GM18861 (cell line): ENCODE measurements around the gene RETSAT.
"Not testable (repeated sequence)": the region's sequence is repeated elsewhere in the genome, so short reads cannot be mapped to it uniquely, and the experiment has no call there.

ENCODE experiments used
- ATAC-seq: cut with Tn5 transposase; IDR thresholded peaks from one replicate; pipeline ENCODE4 v1.9.1; 2021; ENCODE audit not compliant: unreplicated experiment

Gene RETSAT

DNA sequence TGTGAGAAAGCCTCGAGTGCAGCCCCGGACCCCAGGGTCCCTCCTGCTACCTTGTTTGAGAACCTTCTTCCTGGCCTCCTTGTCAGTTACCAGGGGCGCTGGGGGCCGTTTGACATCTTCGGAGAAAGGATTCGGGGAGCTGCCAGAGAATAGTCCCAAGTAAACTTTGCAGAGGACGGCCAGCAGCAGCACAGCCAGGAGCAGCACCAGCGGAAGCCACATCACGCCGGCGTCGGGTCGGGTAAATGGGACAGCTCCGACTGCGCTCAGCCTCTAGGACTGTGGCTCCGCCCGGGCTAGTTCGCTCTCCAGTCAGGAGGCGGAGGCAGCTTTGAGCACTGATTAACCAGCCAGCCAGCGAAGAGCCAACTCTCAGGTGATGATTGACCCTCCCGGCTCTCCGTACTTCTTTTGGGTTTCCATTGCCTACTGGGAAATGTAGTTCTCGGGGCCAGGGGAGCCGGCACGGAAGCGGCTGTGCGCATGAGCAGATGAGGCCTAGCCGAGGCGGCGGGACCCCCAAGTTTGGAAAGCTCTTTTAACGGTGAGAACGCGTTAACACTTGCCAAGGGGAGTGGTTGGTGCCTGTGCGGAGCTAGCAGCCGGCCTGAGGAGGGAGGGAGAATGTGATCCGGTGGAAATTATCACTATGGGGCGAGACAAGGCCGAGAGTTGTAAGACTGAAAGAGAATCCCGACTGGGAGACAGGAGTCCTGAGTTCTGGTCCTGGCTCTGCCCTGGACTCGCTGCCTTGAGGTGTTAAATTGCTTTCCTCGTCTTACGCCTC lies at the start of gene RETSAT, which contains the start of gene ELMOD3:
TSS of gene RETSAT (minus strand) at position 243 of the 787 bp plus-strand sequence. CDS start at position 222, 21 bp downstream.
TSS of gene ELMOD3 (plus strand) at position 484 of the 787 bp plus-strand sequence. CDS start 2,430 bp downstream, outside the sequence.
- ATAC-seq, result peak; percentile 91

DNA sequence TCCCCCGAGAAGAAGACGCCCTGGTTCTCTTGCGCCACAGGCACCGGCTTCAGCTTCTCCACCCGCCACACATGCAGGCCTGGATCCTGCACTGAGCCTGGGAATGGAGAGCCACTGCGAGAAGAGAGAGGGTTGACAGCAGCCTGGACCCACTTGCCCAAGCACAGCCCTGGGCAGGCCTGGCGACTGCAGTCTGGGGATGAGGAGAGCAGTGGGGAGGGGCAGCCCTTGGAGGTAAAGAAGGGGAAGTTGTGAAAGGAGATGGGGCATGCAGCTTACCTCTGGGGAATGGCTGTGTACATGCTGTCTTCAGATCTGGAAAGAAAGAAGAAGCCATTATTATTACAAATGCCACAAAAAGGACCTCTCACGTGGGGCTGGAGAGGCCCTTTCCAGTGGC lies 47.5 kb upstream of the RETSAT start:
- ATAC-seq, result no peak

DNA sequence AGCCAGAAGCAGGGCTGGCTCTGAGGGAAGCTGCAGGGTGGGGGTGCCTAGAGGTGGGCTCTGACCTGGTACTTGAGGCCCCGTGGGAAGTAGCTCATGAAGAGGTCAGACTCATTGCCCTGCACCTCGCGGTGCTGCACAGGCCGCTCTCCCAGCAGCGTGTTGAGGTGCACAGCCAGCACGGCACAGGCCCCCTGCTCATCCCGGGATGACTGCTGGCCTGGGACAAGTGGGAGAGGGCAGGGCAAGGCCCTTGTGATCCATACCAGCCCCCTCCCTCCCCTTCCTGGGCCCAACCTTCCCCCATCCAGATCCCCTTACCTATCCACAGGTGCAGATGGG lies 47.1 kb upstream of the RETSAT start:
- no peak for ATAC-seq

DNA sequence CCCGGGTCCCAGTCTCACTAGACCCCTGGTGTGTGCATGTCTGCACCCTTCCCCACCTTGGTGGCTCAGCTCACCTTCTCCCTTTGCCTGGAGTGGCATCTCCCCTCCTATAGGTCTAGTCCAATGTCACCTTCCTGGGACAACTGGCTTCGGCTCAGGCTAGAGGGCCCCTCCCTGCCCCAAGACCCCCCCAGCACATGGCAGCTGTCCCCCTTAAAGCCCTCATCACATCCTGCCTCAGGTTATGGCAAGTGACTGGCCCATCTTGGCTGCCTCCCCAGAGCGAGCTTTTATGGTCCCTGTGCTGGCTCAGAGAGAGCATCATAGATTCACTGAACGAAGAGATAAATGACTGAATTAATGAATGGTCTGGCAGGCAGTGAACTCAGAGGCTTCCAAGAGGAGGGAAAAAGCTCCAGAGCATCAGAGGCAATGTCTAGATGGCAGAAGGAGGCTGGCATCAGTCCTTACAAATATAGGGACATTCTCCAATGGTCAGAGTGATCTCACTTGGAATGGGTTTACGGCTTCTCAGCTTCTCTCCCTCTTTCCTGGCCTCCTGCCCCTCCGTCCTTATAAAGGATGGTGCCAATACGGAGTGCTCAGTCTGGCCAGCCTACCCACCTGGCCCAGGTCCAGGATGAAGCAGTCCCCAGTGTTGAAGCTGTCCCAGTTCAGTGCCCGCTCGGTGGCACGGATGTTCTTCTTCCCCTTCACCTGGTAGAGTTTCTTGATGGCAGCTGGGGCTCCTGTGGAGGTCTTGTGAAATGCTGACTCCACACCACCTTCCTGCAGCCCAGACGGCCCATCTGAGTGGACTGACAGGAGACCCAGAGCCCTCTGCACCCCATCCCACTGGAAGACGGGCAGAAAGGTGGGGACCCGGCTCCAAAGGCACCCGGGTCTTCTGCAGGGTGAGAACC lies 46.5 kb upstream of the RETSAT start:
- ATAC-seq, result no peak

DNA sequence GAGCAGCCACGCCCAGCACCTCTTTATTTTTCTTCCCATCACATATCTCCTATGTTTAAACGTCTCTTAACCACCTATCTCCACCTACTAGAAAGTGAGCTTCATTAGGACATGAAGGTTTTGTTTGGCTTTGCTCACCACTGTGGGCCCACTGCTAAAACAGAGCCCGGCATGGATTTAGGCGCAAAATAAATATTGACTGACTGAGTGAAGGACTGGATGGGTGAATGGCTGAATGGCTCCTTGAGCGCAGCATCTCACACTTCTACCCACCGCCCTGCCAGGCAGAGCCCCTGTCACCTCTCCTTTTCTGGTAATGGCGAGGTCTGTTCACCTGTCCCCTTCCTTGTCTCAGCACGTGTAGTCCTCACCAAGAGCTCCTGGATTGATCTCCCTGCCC lies 45.7 kb upstream of the RETSAT start:
- no peak for ATAC-seq

DNA sequence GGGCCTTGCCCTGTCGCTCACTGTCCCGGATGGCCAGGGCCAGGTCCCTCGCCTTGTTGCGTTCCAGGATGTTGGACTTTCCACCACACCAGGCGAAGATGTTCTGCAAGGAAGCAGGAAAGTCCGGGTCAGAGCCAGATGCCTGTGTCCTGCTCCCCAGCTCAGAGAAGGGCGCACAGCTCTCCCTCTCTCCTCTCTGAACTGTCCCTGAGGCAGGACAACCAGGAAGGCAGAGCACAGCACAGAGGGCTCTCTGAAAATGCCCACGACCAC lies 44.8 kb upstream of the RETSAT start:
- no peak for ATAC-seq

DNA sequence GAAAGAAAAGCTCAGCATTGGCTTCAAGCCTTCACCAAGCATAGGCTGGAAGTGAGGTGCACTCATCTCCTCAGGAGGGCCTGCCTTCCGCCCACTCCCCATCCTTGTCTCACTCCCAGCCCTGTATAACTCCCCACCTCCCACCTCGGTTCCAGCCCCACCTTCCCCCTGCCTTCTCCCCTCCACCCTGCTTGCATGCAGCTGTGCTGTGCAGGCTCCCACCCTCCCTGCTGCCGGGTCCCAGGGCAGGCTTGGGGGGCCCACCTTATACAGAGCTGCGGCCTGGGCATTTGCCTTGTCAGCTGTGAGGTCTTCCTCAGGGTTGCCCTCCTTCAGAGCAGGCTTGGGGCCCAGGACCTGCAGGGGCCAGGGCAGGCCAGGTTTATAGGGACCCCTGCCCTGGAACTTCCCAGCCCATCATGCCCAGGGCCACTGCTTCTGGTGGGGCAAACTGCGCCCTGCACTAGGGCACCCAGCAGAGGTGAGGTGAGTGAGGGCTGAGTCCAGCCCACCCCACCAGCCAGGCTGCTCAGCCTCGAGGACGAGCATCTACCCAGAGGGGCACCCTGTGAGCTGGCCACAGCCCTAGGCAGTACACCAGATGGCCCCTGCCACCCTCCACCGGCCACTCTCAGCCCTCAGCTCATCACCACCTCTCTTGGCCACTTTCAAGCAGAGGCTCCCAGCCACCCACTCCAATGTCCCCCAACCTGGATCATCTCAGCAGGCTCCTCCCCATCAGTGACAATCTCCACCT lies 44.3 kb upstream of the RETSAT start:
- no peak for ATAC-seq

DNA sequence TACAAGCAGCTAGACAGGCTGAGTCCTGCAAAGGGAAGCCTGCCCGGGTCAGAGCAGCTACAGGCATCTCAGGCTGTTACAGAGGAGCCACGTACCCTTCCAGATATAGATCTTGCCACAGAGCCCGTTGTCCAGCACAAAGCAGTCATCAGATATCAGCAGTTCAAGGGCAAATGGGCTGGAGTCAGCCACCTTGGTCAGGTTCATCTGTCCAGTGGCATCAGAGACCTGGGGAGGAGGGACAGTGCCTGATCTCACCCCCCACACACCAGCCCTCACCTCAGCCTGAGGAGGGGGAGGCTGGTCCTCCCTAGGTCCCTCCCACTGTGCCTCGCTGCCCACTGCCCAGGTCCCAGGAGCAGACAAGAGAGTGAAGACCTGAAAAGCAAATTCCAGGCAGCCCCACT lies 43.6 kb upstream of the RETSAT start:
- ATAC-seq, result no peak

DNA sequence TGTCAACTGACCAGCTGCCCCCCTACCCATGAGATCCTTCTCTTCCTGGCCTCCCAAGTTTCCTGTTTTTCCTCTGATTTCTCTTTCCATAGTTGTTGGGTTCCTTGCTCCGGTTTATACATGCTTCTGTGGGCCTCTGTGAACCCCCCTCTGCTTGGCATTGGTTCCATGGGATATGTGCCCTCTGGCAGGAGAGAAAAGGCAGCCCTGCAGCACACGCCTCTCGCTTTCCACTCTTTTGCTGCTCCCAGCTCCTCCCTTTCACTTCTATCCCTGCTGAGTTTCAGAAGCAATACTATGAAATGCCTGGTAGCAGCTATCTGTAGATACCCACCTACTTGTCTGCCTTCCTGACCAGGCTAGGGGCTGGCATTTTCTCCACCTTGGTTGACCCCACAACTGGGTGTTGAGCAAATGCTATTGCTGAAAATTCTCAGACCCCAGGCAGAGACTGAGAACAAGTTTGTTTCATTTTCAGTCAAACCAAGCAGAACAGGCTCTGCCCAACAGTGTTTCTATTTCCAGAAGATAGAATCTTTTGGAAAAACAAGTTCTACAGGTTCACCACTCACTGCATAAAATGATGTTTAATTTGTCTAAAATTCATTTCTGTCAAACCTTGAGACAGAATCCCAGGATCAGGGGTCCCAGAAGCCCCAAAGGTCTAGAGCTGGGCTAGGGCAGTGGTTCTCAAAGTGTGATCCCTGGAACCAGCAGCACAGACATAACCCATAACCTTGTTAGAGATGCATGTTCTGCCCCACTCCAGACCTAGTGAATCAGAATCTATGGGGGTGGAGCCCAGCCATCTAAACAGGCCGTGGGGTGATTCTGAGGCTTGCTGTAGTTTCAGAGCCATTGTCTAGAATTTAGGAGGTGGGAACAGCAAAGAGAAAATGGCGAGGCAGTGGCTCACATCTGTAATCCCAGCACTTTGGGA lies 42.5 kb upstream of the RETSAT start:
- no peak for ATAC-seq

DNA sequence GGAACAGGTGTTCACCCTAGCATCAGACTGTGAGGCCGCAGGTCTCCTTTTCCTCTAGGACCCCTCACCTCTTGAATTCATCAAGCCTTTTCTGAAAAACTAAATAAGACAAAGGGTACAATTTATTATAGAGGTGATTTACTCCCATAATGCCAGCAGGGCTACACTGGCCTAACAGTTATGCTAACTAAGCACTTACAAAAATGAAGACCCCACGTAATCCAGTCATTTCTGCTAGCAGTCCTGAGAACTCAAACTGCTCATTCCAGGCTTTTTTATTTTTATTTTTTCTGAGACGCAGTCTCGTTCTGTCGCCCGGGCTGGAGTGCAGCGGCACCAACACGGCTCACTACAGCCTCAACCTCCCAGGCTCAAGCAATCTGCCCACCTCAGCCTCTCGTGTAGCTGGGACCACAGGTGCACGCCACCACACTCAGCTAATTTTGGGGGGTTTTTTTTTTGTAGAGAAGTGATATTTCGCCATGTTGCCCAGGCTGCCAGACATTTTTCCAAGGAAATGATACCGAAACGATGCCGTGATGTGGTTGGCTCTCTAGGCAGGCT lies 41.7 kb upstream of the RETSAT start:
- no peak for ATAC-seq

DNA sequence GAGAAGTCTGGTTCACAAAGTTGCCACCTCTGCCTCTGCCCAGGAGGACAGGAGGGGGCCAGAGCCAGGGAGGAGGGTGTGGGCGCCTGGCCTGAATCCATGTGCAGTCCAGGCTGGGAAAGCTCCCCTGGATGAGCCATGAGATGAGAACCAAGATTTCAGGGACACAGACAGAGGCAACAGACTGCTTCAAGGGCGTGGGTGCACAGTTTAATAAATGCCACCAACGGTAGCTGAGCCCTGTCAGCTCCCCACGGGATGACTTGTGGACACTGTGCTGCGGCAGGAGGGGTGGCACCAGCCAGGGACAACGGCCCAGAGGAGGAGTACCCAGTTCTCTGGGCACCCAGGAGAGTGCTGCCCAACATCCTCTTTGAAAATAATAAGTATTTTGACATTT lies 40.6 kb upstream of the RETSAT start:
- ATAC-seq, result no peak

DNA sequence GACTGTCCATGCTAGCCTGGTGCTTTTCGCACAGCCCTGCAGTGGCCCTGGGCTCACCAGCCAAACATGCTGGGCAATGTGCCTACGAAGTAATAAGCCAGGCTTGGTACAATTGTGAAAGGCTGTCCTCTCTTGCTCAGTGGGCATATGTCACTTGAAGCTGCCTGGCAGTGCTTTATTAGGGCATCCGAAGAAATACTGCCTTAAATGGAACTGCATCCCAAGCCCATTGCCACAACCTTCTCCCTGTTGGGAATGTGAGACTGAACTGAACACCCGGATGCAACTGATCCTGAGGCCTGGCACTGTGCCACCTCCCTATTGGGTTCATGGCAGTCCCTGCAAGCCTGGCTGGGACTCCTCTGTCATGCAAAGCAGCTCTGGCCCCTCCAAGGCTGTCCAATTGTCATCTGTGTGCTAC lies 39.9 kb upstream of the RETSAT start:
- ATAC-seq, result no peak

DNA sequence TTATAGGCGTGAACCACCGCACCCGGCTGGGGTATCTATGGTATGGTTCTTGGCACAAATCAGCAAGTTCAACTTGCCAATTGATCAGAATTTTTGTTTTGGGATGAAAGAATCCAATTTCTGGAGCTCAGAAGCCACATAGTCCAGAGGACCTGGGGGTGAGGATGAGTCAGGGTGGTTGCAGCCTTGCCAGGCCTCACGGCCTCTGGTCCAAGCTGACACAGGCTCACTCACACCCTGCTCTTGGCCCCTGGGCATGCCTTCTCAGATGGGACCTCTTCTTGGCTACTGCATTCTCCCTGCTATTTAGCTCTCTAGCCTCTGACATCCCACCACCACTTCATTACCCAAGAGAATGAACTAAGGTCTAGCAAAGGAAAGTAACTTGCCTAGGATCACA lies 39.5 kb upstream of the RETSAT start:
- ATAC-seq, result no peak

DNA sequence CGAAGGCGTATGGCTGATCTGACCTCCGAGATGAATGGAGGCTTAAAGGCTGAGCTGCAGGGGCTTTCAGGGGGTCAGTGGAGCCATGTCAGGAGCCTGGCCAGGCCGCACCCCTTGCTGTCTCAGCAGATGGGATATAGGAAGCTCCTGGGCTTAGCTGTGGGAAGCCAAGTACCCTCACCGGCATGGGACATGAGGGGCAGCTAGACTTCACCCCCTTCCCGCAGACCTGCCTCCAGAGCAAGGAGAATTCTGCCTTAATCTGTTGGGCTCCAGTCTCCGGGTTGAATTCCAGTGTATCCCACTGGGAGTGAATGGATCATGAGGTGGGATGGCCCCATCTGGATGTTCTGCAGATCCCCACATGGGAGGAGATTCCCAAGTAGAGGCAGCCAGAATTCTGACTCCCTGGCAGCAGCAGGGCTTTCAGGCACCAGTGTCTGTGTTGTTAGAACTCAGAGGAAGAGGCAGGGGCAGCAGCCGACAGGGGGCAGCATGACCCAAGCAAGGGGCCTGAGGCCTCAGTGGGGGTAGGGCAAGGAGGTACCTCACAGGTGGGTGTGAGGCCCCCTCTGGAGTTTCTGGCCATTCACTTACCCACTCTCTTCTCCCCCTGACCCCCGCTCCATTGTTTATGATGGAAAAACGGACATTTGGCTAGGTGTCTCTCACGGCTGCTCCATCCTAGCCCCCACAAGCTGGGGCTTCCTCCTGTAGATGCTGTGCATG lies 36.8 kb upstream of the RETSAT start:
- no peak for ATAC-seq

DNA sequence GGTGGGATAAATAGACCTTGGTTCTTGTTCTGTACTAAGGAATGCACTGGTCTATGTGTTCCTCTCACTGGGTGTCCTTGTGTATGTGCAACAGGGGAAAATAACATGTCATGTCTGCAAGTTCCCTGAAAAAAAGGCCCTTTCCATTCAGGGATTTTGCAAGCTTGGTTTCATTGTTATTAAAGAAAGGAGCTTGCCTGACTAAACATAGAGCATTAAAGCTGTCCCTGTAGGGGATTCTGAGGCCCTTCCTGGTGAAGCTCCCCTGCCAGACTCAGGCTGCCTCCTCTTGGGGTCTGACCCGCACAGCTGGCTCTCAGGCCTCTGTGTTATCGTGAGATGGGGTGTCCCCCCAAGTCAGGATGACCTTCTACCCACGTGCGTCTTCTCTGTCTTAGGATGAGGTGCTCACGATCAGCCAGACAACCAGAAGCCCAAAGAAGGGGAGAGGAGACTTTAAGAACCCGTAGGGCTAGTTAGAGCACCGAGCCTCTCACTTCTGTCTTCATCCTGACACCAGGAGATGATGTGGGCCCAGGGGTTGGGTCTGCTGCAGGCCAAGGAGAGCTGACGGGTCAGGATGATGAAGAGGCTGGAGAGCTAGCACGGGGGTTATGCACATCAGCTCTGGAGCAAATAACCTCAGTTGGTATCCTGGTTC lies 34.7 kb upstream of the RETSAT start:
- no peak for ATAC-seq

DNA sequence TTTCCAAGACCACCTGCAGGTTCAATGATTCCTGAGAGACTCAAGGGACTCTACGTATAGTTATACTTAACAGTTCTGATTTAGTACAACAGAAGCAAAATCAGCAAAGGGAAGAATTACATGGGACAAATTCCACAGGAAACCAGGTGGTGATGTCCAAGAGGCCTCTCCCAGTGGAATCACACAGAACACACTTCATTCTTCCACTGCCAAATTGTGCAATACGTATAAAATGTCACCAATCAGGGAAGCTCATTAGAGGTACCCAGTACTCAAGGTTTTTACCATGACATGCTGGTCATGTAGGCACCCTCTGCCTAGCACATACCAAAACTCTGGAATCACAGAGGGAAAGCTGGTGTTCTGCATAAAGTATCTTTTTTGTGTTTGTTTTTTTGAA lies 33.4 kb upstream of the RETSAT start:
- no peak for ATAC-seq

DNA sequence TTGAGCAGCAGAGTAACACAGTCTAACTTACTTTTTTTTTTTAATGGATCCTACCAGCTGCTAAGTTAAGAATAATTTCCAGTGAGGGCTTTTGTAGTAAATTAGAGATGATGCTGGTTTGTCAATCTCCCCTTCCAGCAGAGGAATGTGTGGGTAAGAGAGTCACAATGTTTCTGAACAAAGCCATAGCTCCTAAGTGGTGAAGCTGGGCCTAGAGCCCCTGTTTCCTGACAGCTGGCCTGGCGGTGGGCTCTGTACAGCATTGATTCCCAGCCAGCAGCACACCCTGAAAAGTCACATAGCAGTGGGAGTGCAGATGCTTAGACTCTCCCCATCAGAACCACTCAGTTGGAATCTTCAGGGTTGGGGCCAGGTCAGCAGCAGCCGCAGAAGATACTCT lies 31.4 kb upstream of the RETSAT start:
- no peak for ATAC-seq

DNA sequence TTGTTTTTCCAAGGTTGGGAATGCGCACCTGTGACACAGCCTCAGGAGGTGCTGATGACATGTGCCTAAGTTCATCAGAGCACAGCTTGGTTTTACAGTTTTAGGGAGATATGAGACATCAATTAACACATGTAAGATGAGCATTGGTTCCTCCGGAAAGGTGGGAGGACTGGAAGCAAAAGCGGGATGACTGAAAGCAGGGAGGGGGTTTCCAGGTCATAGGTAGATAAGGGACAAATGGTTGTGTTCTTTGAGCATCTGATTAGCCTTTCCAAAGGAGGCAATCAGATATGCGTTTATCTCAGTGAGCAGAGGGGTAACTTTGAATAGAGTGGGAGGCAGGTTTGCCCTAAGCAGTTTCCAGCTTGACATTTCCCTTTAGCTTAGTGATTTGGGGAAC lies 29.5 kb upstream of the RETSAT start:
- no peak for ATAC-seq

DNA sequence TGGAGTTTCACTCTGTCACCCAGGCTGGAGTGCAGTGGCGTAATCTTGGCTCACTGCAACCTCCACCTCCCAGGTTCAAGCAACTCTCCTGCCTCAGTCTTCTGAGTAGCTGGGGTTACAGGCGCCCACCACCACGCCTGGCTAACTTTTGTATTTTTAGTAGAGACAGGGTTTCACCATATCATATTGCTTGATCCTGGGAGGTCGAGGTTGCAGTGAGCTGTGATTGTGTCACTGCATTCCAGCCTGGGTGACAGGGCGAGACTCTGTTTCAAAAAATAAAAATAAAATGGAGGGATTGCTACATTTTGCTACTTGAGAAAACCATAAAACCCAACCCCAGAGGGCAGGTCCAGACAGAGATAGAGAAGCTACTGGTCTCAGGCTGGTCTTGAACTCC lies 28.8 kb upstream of the RETSAT start:
- not testable (repeated sequence) for ATAC-seq
